Left renal cortex interstitium (tissue), 4 donors: ENCODE measurements around the gene OTOGL. TPM values are rescaled to one million over a fixed set of nuclear protein-coding genes. Genes with fewer than 3 reads are reported as not detected.

Experiments used
- DNase-seq, 4 donors: peaks; one replicate each; pipeline ENCODE4 v3.0.0-alpha.2; 2013; ENCODE audit warnings: low read depth in 4 of 4, low spot score in 2 of 4, missing footprints in 1 of 4
- polyA plus RNA-seq, 4 donors: library from polyadenylated mRNA; unstranded; fragments of 120-200 nt; gene quantifications; one replicate each; pipeline ENCODE4 v1.2.1, GENCODE V29; 2013; ENCODE audit not compliant: insufficient read length in 4 of 4

The OTOGL gene
- polyA plus RNA-seq, 4 donors: 0.40 to 0.92 (median 0.82) TPM

DNA sequence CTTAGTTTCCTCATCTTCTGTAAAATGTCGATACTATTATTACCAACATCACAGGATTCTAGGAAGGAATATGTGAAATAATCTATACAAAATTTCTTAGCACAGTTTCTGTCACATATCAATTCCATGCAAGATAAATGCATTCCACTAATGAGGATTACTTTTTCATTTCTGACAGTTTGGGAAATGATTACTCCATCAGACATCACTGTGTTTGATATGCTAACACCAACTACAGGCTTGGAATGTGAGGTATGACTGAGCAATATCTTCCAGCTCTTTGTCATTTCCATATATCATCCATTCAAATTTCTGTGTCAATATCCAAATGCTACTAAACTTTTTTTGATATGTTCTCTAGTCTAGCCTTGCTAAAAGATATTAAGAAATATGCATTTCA is 233.5 kb downstream of the OTOGL start:
- DNase-seq: no peak

DNA sequence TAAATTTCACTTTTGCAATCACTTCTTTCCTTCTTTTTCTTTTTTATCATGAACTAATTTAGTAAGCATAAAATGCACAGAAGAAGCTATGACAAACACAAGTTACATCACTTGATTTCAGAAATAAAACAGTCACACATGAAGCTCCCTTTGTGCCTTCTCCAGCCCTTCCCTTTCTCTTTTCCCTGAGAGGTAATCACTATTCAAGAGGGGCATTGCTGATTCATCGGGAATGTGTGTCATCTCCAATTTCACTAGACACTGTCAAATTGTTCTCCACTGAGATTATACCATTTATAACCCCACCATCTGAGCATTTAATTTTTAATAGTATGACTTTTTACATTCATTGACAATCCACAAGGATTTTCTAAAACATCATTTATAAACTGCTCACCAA is 253.1 kb downstream of the OTOGL start:
- DNase-seq: no peak

DNA sequence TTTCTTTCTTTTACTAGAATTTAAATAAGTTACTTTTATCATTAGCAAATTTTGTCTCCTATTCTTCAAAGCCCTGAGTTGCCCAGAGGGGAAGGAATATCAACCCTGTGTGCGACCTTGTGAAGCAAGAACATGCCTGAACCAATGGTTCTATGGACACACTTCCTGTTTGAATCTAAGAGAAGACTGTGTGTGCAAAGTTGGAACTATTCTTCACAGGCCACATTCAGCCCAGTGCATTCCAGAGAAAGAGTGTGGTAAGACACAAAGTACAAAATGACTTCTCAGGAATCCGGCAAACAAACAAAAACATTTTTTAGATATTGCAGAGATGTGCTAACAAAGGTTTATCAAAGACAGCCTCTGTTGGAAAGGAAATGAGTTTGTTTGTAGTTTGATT is 253.9 kb downstream of the OTOGL start:
- DNase-seq: no peak

- DNase-seq: no peak
These were observed 256.8 kb downstream of the OTOGL start for GRCh38 chr12:80356097-80356496.

DNA sequence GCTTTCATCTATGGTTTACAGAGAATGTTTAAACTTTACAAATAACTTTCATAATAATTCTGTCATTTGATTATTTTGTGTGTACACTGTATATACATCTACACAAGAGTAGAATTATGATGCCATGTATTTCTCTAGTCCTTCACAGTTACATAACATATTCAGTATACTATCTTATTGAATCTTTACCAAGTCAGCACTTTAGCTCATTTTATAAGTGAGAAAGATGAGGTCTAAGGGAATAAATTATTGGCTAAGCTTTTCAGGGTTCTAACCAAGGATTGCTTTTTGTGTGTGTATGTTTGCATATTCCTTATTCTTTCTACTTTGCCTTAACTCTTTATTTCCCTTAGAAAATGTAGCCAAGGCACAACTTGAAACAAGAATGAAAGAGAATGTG is 260.4 kb downstream of the OTOGL start:
- no peak for DNase-seq

GRCh38 chr12:80364056-80364455 is 264.7 kb downstream of the OTOGL start:
- no peak for DNase-seq

GRCh38 chr12:80373666-80374065 is 274.3 kb downstream of the OTOGL start:
- DNase-seq: no peak

DNA sequence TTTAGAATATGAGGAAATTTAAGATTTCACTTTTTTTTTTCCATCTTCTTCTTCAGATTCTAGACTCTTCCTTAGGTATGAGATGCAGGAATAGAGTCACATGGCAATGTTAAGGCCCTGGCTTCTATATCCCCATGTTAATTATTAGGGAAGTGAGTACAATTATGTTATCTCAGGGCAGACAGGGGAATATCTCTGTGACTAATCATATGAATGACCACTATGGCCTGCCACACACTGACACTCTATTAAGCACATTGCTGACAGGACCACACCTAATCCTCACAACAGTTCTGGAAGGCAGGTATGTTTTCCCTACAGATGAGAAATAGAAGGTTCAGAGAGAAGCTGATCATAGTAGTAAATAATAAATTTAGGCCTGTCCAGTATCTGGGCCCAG is 275.3 kb downstream of the OTOGL start:
- DNase-seq: no peak

- DNase-seq: no peak
These were observed 277.9 kb downstream of the OTOGL start for GRCh38 chr12:80377140-80377794.

DNA sequence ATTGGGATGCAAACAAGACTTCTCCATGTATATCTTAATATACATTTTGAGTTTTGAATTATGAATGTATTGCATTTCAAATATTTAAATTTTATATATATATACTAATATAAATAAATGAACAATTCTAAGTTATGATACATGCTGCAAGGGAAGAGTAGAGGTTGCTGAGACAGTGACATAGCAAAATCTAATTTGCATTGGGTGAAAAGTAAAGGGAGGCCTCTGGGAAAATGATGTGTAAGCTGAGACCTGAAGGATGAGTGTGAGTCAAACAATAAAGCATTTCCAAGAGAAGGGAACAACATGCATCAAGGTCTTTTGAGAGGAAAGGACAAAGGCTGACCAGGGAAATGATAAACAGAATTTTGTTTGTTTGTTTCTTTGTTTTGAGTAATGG is 281.8 kb downstream of the OTOGL start:
- DNase-seq: no peak

DNA sequence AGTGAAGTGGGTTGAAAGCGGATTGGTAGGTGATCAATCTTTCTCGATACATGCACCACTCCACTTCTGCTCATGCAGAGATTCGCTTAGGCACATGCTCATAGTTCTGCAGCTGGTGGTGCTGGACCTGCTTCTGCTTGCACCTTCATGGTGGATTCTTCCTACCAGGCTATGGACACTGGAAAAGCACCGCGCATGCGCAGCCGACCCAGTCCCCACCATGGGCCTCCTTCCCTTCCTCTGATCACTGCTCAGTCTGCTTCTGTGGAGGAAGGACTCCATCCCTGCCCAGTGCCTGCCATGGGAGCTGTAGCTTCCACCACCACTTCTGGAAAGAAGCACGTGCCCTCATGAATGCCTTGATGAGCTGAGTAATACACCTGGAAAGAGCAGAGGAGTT is 282.9 kb downstream of the OTOGL start:
- DNase-seq: no peak

DNA sequence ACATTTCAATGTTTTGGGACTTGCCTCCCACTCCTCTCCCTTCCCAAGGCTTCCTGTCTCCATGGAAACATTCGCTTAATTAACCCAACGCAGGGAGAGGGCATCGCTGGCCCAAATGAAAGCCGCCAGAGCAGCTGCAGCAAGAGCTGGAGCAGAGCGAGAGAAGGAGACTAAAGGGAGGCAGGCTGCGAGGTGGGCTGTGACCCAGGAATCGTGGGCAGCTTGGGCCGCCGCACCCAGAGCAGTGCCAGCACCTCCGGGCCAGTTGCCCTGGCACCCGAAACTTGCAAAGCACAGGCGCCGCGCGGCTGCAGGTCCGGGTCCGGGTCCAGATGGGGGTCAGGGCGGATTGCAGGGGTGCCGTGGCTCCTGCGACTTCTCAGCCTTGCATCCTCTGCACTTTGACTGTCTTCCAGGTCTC is 301.2 kb downstream of the OTOGL start:
- DNase-seq: no peak

GRCh38 chr12:80401191-80401590 is 301.9 kb downstream of the OTOGL start:
- DNase-seq: no peak

DNA sequence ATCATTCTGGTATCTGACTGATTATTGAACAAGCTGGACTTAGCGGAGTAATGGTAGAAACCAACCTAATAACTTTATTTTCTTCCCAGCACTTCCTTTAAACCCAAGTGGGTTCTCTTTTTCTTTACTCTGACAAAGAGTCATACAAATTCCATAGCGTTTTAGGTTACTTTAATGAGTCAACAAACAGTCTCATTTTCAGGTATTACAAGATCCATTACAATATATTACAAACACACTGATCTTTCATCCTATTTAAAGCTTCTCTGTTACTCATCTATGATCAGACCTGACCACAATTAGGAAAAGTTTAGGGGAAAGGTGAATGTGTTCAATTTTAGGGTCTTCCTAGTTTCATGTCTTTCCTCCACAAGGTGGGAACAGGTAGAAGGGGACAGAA is 305.3 kb downstream of the OTOGL start:
- no peak for DNase-seq

- DNase-seq: no peak
These were observed 306.9 kb downstream of the OTOGL start for GRCh38 chr12:80406253-80406652.

DNA sequence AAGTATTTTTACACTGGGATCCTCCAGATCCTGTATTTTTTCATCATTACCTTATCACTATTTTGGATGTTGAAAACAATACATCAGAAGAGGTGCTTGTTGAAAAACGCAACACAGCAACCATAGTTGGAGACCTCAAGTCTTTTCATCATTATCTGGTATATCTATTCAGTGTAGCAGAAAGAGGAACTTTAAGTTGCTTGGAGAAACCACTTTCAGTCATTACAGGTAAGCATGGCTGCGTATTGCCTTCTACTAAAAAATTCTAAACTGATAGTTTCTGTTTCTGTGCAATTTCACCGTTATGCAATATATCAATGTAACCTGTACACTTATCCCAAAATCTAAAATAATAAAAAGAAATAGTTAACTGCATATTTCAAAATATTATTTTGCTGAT is 312.4 kb downstream of the OTOGL start:
- no peak for DNase-seq

DNA sequence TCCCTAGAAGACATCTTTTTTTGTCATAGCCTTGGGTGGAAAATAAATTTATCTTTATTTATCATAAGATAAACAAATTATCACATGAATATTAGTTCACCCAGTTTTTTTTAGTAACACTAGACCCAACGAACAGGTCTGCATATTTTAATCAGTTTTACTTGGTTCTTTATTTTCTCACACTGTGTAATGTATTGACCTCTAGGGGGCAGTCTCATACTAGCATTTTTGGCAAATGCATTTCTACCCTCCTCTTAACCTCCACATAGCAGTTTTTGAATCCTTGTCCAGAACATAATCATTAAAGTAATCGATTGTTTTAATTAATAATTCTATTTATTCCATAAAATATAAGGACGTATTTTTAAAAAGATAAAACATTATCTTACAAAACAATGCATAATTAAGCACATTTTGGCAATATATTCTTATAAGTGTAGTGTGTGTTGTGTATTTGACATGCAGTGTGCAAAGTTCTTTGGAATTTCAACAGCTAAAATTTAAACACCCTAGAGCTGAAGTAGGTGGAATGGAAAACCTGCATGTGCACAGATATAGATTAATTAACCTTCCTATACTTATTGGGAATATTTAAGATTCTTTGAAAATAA is 313.1 kb downstream of the OTOGL start:
- DNase-seq: peak in 2 of 4 donors; percentile 18 to 39

DNA sequence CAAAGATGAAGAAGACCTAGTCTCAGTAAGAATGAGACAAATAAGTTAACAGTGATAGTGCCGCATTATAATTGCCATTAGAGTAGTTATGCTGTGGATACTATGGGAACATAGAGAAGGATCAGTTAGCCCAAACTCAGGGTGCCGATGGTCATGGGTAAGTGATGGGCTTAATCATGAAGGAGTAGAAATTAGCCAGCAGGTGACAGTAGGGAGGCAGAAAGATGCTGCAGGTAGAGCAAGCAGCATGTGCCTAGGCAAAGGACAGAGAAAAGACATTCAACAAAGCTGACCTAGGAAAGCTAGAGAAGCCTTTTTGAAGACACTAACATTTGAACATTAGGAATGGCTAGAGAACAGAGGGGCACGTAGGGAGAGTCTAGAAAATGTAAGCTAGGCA is 314.1 kb downstream of the OTOGL start:
- DNase-seq: no peak

- no peak for DNase-seq
These were observed 316.1 kb downstream of the OTOGL start for GRCh38 chr12:80415466-80415865.

DNA sequence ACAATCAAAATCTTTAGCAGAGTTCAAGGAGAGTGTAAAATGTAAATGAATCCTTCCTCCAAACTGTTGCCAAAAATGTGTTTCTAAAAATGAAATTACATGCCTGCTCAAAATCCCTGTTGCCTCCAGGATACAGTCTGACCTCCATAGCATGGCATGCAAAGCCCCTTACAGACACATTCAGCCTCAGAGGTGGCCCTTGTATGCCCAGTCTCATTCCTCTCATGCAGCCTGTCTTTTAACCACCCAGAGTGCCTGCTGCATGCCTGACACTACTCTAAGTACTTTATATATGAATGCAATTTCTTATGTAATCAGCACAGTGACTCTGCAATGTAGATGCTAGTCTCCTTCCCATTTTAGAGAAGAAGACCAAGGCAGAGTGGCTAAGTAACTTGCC is 320.3 kb downstream of the OTOGL start:
- DNase-seq: no peak

DNA sequence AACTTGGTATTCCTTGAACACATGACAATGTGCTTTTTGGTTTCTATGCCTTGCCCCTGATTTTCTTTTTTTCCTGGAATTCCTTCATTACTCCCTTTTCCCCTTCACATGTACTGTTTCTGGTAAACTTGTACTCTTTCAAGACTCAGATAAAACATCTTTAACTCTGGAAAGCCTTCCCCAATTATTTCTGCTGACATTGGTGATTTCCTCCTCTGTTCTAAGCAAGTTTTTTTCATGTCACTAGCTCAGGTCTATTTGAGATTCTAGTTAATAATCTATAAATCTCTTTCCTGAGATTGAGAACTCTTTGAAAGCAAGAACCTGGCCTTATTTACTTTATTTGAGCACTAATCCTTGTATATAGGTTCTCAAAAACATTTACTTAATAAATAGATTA is 320.7 kb downstream of the OTOGL start:
- DNase-seq: no peak

DNA sequence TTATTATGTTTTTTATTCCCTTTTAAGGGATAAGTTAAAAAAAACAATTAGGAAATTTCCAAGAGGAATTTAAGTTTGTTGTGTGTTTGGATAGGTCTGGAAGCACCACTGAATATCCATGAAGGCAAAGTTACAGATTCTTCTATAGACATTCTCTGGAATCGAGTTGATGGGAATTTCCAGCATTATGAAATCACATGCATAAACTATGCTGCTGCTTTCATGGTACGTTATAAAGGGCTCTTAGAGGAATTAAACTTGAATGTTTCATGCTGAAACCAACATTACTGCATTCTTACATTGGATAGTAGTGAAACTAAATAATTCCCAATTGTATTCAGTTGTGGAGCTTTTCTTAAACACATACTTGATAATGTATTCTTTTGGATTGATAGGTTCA is 323.2 kb downstream of the OTOGL start:
- no peak for DNase-seq
